Measurements from ENCODE around the gene ZNF692.

Gene ZNF692

GRCh38 chr1:248855580-248855979 is 3.3 kb downstream of the ZNF692 start:
- no peak for TF ChIP-seq CTCF (IDR thresholded peaks at IDR 0.05)
- H3K4me1 ChIP-seq (ENCODE audit: control insufficient read depth in 1 of 2, insufficient read depth in 1 of 2, low read depth in 1 of 2, low read length in 1 of 2) = peaks cover 28 to 32% of the 10 kb centered on the region in 2 experiments
- H3K36me3 ChIP-seq = peaks cover 39% of the 10 kb centered on the region
- no peak overlapping the region for H3K27ac ChIP-seq
- H3K27me3 ChIP-seq = no peaks in the 10 kb centered on the region
- H3K9me3 ChIP-seq = no peaks in the 10 kb centered on the region
- no peak overlapping the region for H3K4me3 ChIP-seq (ENCODE audit: low read depth in 1 of 2, low read length in 1 of 2)

- H3K9me3 ChIP-seq = no peaks in the 10 kb centered on the region
- no peaks in the 10 kb centered on the region for H3K27me3 ChIP-seq
- no peak overlapping the region for H3K27ac ChIP-seq
- H3K4me1 ChIP-seq (ENCODE audit: control insufficient read depth in 1 of 2, insufficient read depth in 1 of 2, low read depth in 1 of 2, low read length in 1 of 2) = peaks cover 18 to 20% of the 10 kb centered on the region in 2 experiments
- no peak for TF ChIP-seq CTCF (IDR thresholded peaks at IDR 0.05)
- no peak overlapping the region for H3K4me3 ChIP-seq (ENCODE audit: low read depth in 1 of 2, low read length in 1 of 2)
- H3K36me3 ChIP-seq = peaks cover 56% of the 10 kb centered on the region
Observed at GRCh38 chr1:248853663-248854375, 5.1 kb downstream of the ZNF692 start.

- TF ChIP-seq CTCF (IDR thresholded peaks at IDR 0.05) = no peak
- H3K4me1 ChIP-seq (ENCODE audit: control insufficient read depth in 1 of 2, insufficient read depth in 1 of 2, low read depth in 1 of 2, low read length in 1 of 2) = peaks cover 10 to 12% of the 10 kb centered on the region in 2 experiments
- peaks cover 67% of the 10 kb centered on the region for H3K36me3 ChIP-seq
- no peaks in the 10 kb centered on the region for H3K9me3 ChIP-seq
- H3K27ac ChIP-seq = peak overlapping the region; percentile 21
- no peaks in the 10 kb centered on the region for H3K27me3 ChIP-seq
- no peak overlapping the region for H3K4me3 ChIP-seq (ENCODE audit: low read depth in 1 of 2, low read length in 1 of 2)
Observed at GRCh38 chr1:248852481-248853405, 6.1 kb downstream of the ZNF692 start.

- H3K4me3 ChIP-seq (ENCODE audit: low read depth in 1 of 2, low read length in 1 of 2) = no peak overlapping the region
- H3K9me3 ChIP-seq = no peaks in the 10 kb centered on the region
Observed at GRCh38 chr1:248851390-248851789, 7.5 kb downstream of the ZNF692 start.

More at GRCh38 chr1:248851390-248851789, 7.5 kb downstream of the ZNF692 start:
- Histone ChIP-seq H3K4me1 (ENCODE audit: control insufficient read depth in 1 of 2, insufficient read depth in 1 of 2, low read depth in 1 of 2, low read length in 1 of 2) (peaks cover 6 to 7% of the 10 kb centered on the region in 2 experiments), H3K27me3 (no peaks in the 10 kb centered on the region), H3K36me3 (peaks cover 81% of the 10 kb centered on the region), H3K27ac (no peak overlapping the region)
- TF ChIP-seq CTCF (IDR thresholded peaks at IDR 0.05) = no peak
